GM18951 (cell line): Measurements from ENCODE around the gene NRG2.

Experiments
- POLR2A ChIP-seq: IDR thresholded peaks from 4 replicates; pipeline ENCODE4 v1.6.1; 2011; ENCODE audit warnings: mild to moderate bottlenecking; ENCODE audit not compliant: insufficient read length, insufficient read depth; ENCODE audit errors: extremely low read depth
- in situ Hi-C: fragments of 300-500 bp; cut with MboI; formaldehyde crosslinking; loops from one replicate; pipeline ENCODE4 v1.12.0; 2022; ENCODE audit warnings: low sequenced_read_pairs, mixed read lengths, inconsistent platforms; ENCODE audit not compliant: unreplicated experiment

NRG2 gene

DNA sequence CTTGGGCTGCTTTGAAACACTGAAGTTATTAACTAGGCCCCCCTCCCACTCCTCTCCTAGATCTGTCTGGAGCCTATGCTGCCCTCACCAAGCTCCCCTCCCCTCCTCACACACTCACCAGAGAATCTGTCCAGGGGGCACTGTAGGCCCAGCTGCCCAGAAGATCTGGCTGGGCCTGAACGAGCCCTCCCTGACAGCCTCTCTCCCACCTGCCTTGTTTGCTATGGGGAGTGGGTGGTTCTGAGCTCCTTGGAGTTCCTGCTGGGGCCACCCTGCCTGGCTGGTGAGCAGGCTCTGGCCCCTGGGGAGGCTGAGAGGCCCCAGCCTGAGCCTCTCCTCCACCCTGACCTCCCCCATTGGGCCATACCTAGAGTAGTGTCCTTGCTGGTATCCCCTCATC lies 172.4 kb downstream of the NRG2 start:
- no peak for TF ChIP-seq POLR2A
- in situ Hi-C loops = no loop called here

DNA sequence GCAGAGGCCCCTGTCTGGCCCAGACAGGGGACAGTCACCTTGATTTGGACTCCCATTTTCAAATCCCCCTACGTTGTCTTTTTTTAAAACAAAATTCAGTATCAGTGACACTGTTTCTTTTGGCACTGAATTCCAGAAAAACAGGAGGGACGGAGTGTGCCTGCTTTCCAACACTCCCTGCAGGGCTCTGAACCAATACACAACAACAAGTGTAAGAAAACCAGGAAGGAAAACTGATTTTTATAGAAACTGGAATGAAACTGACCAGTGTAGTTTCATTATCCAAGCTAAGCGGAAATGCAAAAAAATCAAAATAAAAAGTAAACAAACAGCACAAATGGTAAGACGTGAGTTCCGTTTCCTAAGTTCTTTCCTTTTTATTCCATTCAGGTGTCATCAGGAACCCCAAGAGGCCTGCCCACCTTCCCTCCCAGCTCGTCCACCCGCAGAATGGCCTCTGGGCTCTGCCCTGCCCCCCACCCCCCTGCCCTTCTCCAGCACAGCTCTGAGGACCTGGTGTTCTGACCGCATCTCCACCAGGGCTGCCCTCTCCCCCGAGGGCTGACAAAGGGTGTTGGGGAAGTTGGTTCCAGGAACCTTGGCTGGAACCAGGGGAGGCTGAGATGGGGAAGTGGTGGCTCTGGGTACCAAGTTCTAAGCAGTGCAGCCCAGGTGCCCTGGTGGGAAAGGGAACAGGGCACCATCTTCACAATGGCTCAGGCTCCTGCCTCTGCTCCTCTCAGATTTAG lies 173.9 kb downstream of the NRG2 start:
- in situ Hi-C loops = no loop called here
- no peak for TF ChIP-seq POLR2A

DNA sequence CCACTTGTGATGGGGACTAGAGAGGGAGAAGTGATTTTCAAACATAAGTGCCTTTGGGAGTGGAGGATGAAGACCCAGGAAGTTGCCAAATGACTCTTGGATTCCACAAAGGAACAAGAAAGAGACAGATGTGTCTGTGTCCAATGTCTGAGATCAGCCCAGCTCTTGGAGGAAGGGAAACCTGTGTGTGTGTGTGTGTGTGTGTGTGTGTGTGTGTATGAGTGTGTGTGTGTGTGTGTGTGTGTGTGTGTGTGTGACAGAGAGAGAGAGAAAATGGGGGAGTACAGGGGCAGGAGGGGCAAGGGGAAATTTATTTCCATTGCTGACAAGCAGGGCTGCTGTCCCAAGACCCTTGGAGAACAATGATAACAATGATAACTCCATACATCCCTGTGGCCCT lies 175.5 kb downstream of the NRG2 start:
- in situ Hi-C loops = no loop called here
- no peak for TF ChIP-seq POLR2A

DNA sequence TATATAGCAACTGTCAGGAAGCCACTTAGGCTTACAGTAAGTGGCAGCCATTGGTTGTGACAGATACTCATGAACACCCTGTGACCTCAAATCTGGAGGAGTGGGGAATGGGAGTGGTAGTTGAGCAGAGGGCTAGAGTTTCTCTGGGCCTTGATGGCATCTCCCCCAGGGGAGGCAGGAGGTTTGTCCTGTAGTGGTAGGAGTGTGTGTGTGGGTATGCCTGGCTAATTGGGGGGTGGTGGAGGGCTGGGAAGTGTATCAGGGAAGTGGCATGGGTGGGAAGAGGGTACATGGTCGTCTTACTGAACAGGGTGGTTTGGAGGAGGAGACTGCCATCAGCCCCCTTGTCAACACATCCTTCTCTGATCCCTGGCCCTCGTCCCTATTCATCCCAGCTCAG lies 176.0 kb downstream of the NRG2 start:
- in situ Hi-C loops = no loop called here

DNA sequence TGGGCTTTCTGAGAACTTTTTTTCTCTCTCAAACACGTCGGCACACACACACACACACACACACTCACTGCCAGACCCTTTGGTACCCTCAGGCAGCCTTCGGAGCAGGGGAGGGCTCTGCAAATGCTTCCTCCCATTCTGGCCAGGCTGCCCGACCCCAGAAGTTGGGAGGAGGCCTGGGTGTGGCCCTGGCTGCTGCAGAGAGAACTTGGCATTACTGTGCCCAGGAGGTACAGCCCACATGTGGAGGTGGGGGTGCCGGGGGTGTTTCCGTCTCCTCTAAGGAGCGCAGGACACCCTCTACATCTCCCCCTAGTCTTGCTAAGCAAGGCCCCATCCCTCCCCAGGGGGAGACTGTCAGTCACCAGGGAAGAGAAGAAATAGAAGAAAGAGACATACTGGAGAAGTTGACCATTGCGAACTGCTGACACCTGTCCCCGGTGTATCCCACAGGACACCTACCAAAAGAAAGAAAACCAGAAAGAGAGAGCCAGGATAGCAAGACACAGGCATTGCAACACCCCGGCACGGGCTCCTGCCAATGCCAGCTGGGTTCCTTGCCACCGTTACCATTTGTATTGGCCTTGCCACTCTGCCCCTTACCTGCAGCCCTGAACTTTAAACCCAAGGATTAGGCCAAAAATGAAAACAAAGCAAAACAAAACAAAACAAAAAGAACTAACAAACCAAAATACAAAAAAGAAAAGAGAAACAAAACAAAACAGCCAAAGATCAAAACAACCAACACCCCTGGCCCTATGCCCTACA lies 178.2 kb downstream of the NRG2 start:
- in situ Hi-C loops = no loop called here
- TF ChIP-seq POLR2A = no peak

More for the DNA sequence above, 176.0 kb downstream of the NRG2 start:
- TF ChIP-seq POLR2A = no peak

DNA sequence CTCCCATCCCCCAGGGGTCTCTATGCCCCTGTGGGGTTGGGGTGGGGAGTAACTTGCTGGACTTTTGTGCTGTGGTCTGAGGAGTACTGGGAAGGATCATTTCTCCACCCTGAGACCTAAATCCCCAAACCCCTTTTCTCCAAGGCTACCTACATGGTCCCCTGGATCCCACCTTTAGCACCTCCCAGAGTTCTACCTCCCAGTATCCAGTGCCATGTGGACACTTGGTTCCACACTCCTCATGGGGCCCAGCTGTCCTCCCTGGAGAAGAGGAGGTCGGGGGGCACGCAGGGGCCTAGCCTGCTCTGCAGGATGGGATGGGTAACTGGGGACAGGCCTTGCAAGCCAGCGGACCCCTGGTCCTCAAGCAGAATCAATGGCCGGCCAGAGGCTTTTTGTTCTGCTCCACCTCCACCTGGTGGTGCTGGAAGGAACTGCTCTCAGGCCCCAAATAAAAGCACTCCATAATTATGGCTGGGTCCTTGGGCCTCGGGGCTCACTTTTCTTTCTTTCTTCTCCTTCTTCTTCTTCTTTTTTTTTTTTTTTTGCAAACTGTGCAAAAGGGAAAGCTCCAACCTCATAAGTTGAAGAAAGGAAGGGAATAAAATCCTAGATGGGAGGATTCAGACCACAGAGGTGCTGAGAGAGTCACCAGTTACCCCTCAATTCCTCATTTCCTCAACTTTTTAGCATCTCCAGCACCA lies 179.1 kb downstream of the NRG2 start:
- in situ Hi-C loops = no loop called here
- TF ChIP-seq POLR2A = no peak

DNA sequence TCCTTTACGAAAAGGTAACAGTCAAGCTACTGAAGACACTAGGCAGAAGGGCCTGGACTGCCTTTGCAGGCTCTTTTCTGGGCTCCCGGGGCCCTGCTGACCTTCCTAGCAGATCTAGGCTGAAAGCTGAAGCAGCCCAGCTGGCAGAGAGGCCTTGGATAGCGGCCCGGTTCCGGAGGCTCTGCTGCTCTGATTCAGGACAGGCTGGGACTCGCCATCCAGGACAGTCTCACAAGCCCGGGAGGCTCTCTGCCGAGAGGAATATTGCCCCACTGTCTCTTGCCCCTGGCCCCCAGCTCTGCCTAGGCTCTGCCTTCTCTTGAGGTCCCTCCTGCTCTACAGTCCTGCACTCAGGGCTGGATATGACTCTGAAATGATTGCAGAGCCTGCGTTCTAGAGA lies 179.7 kb downstream of the NRG2 start:
- in situ Hi-C loops = no loop called here
- no peak for TF ChIP-seq POLR2A

DNA sequence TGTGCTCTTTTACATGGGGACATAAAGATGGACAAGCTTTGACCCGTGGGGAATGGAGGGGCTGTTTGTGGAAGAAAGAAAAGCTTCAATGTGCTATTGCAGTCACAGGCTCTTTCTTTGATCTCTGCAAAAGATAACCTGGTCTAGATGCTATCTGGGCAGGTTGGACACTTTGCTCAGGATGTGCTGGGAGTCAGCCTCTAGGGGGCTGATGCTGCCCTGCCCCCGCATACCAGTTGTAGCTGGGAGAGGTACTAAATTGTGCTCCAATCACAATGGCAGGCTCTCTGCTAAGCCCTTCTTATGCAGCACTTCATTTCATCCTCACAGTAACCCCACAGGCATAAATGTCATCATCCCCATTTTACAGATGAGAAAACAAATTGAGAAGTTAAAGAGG lies 180.3 kb downstream of the NRG2 start:
- in situ Hi-C loops = no loop called here
- TF ChIP-seq POLR2A = no peak

DNA sequence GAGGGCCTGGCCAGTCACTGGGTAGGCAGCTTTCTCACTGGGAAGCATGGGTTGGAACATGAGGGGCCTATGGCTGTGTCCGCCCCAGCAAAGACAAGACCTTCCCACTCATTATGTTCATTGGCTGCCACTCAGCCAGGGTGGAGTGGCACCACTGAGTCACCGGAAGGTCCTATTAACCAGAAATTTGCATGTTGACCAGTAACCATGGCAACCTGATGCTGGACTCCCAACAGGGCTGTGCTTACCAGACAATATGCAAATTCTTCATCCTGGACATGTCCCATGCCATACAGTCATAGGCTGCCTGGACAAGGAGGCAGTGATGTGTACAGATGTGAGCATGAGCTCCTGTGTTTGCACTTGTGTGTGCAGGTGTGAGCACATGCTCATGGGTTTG lies 180.8 kb downstream of the NRG2 start:
- no peak for TF ChIP-seq POLR2A
- in situ Hi-C loops = no loop called here

DNA sequence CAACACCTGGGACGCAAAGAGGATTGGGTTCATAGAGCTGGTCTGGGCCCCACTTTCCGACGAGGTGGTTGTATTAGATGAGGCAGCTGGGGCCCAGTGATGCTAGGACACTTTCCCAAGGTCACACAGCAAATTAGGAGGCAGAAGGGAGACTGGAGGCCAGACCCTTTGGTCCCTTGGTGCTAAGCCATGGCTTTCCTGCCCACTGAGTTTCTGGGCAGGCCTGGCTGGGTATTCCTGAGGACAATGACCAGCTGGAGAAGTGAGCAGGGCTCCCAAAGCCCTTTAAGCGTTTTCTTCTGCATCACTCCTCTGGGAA lies 181.3 kb downstream of the NRG2 start:
- TF ChIP-seq POLR2A = no peak
- in situ Hi-C loops = no loop called here

DNA sequence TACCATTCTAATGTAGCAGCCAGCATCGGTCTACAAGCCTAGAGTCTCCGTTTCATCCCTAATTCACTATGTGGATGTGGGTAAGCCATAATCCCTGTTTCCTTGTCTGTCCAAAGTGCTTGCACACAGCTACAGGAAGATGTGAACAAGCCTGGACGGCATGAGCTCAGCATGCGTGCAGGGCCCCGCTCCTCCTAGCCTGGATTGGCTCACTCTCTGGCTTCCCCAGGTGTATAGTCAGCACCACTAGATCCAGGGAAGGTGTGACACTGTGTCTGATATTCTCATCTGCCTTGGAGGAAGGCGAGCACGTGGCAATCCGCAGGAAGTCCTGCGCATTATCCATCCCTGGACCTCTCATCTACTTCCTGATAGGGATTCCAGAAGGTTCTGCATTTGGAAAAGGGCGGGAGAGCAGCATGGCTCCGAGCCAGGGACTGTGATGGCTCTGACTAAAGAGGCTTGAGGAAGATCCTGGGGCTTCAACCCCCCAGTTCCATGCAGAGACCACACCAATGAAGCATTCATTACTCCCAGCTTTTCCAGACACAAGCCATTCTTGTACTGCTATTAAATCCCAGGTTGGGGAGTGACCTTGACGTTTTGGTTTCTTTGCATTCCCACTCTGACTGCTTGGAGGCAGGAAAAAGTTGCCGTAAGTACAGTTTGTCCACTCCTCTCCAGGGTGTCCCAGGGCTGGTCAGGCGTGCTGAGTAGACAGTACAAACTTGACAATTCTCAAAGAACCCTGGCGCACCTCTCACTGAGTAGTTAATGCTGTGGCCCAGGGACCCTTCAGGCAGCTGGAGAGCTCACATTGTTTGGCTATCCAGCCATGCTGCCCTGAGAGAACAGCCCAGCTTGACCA lies 181.8 kb downstream of the NRG2 start:
- in situ Hi-C loops = no loop called here
- no peak for TF ChIP-seq POLR2A

DNA sequence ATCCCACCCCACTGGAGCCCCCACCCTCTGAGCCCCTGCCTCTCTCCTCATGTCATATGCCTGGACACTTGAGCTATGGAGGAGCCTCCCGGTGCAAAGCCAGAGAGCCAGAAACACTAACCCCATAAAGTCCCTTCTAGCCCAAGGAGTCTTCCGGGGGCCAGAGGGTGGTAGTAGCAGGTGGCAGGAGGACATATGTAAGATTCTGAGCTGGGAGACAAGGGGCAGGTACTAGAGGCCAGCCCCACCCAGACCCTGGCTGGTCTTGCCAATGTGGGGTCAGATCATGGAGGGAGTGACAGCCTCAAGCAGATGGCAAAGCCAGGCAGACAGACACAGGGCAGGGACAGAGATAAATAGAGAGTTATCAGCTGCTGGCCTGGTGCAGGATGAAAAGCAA lies 184.1 kb downstream of the NRG2 start:
- in situ Hi-C loops = no loop called here
- TF ChIP-seq POLR2A = no peak

DNA sequence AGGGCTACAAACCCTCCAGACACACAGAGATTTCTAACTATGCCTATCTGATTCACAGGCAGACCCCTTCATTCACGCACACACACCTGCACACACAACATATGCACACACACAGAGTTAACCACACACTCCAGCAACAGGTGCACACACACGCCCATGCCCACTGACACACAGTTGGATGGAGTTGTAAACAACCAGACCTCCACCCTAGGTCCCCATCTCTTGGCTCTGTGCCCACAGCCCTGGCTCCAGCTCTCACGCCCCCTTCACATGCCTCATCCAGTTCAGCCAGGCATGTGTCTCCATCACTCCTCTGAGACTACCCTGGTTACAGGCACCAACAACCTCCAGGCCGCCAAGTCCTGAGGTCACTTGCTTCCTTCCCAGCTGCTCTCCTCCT lies 186.4 kb downstream of the NRG2 start:
- no peak for TF ChIP-seq POLR2A
- in situ Hi-C loops = no loop called here
